Adipocyte (in vitro differentiated cells): ENCODE measurements around the gene CTNS.
A peak's percentile ranks its signal among the peaks of the same experiment; 100 is the strongest.
"Not testable (repeated sequence)": the region's sequence is repeated elsewhere in the genome, so short reads cannot be mapped to it uniquely, and the experiment has no call there.

Experiments used
- DNase-seq: peaks from one replicate; pipeline ENCODE4 v3.0.0-alpha.2; 2015; ENCODE audit warnings: low read depth
- H3K27me3 ChIP-seq: replicated peaks from 2 replicates; pipeline ENCODE4 v1.7.0; 2013; ENCODE audit warnings: mild to moderate bottlenecking, low read length, moderate library complexity; ENCODE audit not compliant: control insufficient read depth, insufficient read depth
- H3K36me3 ChIP-seq: 2 replicates; pipeline ENCODE4 v1.7.0; 2013; ENCODE audit warnings: low read length, mild to moderate bottlenecking, moderate library complexity; ENCODE audit not compliant: control insufficient read depth, insufficient read depth, severe bottlenecking
- H3K4me1 ChIP-seq: 2 replicates; pipeline ENCODE4 v1.7.0; 2013; ENCODE audit warnings: mild to moderate bottlenecking, low read length, moderate library complexity; ENCODE audit not compliant: control insufficient read depth, insufficient read depth
- H3K4me3 ChIP-seq: 2 replicates; pipeline ENCODE4 v1.7.0; 2013; ENCODE audit warnings: mild to moderate bottlenecking, low read length, moderate library complexity
- H3K9ac ChIP-seq: 2 replicates; pipeline ENCODE4 v1.7.0; 2013; ENCODE audit warnings: mild to moderate bottlenecking, low read length, moderate library complexity
- H3K9me3 ChIP-seq: 2 replicates; pipeline ENCODE4 v1.7.0; 2013; ENCODE audit warnings: mild to moderate bottlenecking, low read length, moderate library complexity; ENCODE audit not compliant: control insufficient read depth

The CTNS gene

GRCh38 chr17:3702041-3702539, 65.5 kb downstream of the CTNS start:
- not testable (repeated sequence) for H3K9ac ChIP-seq, H3K27me3 ChIP-seq, DNase-seq, H3K4me1 ChIP-seq, H3K36me3 ChIP-seq, H3K4me3 ChIP-seq
- peaks cover 12% of the 10 kb centered on the region for H3K9me3 ChIP-seq

- Histone ChIP-seq H3K4me3 (no peak overlapping the region), H3K4me1 (no peaks in the 10 kb centered on the region), H3K9ac (no peak overlapping the region), H3K36me3 (no peaks in the 10 kb centered on the region), H3K27me3 (no peaks in the 10 kb centered on the region), H3K9me3 (no peaks in the 10 kb centered on the region)
- DNase-seq = no peak
These were observed 68.6 kb downstream of the CTNS start for GRCh38 chr17:3704931-3705717.

DNA sequence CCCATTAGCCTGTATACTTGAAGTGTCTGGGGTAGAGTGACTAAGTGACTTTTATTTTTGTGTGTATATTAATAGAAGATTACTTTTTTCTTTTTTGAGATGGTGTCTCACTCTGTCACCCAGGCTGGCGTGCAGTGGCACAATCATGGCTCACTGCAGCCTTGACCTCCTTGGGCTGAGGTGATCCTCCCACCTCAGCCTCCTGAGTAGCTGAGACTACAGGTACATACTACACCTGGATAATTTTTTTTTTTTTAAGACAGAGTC, 69.1 kb downstream of the CTNS start:
- H3K4me3 ChIP-seq, H3K9ac ChIP-seq, H3K27me3 ChIP-seq, H3K36me3 ChIP-seq, H3K4me1 ChIP-seq, DNase-seq, H3K9me3 ChIP-seq: not testable (repeated sequence)

- H3K36me3 ChIP-seq = peaks cover 7% of the 10 kb centered on the region
- no peak overlapping the region for H3K9ac ChIP-seq
- H3K9me3 ChIP-seq = no peaks in the 10 kb centered on the region
- peaks cover 5% of the 10 kb centered on the region for H3K4me1 ChIP-seq
- no peak for DNase-seq
- H3K27me3 ChIP-seq = no peaks in the 10 kb centered on the region
- H3K4me3 ChIP-seq = no peak overlapping the region
These were observed 71.8 kb downstream of the CTNS start for GRCh38 chr17:3708366-3708765.

DNA sequence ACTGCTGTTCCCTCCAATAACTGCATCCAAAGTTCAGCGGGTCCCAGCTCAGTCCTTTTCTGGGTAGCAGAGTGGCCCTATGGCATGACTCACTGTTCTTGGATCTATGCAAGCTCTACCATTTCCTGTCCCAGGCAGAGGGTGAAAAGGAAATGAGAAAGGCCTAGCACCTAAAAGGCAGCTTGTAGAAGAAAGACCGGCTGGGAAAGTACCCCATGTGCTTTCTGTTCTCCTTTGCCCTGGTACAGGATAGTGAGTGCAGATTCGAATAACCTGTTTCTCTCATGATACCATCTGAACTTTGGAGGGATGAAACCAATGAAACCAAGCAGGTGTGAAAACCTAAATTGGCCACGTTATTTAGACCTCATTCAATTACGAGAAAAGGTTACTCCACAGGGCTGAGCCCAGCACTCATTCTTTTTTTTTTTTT, 74.4 kb downstream of the CTNS start:
- H3K4me1 ChIP-seq = peaks cover 5% of the 10 kb centered on the region
- H3K4me3 ChIP-seq = no peak overlapping the region
- peak; percentile 8 for DNase-seq
- no peaks in the 10 kb centered on the region for H3K9me3 ChIP-seq
- H3K27me3 ChIP-seq = no peaks in the 10 kb centered on the region
- H3K36me3 ChIP-seq = peaks cover 24% of the 10 kb centered on the region
- no peak overlapping the region for H3K9ac ChIP-seq
